HG03108 (cell line): ENCODE measurements around the gene INAVA.
"Not testable (repeated sequence)": the region's sequence is repeated elsewhere in the genome, so short reads cannot be mapped to it uniquely, and the experiment has no call there.

ENCODE experiments used
- ATAC-seq: cut with Tn5 transposase; IDR thresholded peaks from one replicate; pipeline ENCODE4 v1.9.1; 2021; ENCODE audit warnings: moderate library complexity; ENCODE audit not compliant: unreplicated experiment

INAVA gene

GRCh38 chr1:200960236-200960947, 65.7 kb downstream of the INAVA start:
- no peak for ATAC-seq

GRCh38 chr1:200960948-200961340, 66.2 kb downstream of the INAVA start:
- ATAC-seq: no peak

- ATAC-seq: not testable (repeated sequence)
Measured at GRCh38 chr1:200962151-200962550, 67.5 kb downstream of the INAVA start.

GRCh38 chr1:200962631-200963030, 67.9 kb downstream of the INAVA start:
- ATAC-seq: no peak

GRCh38 chr1:200963076-200963475, 68.4 kb downstream of the INAVA start:
- no peak for ATAC-seq

- not testable (repeated sequence) for ATAC-seq
Measured at GRCh38 chr1:200963888-200964287, 69.2 kb downstream of the INAVA start.
